Osteocyte (in vitro differentiated cells): ENCODE results near the gene EWSR1. TPM values are rescaled to one million over a fixed set of nuclear protein-coding genes. Genes with fewer than 3 reads are reported as not detected.
"Not testable (repeated sequence)": the region's sequence is repeated elsewhere in the genome, so short reads cannot be mapped to it uniquely, and the experiment has no call there.

Source experiments
- DNase-seq: peaks from one replicate; pipeline ENCODE4 v3.0.0; 2021; ENCODE audit warnings: mixed read lengths; ENCODE audit not compliant: unreplicated experiment; ENCODE audit errors: extremely low spot score
- H3K27ac Mint-ChIP-seq: one replicate; pipeline ENCODE4 v1.8.0; 2021; ENCODE audit warnings: mild to moderate bottlenecking, mixed read lengths; ENCODE audit not compliant: unreplicated experiment
- H3K27me3 Mint-ChIP-seq: one replicate; pipeline ENCODE4 v1.8.0; 2021; ENCODE audit warnings: mixed read lengths; ENCODE audit not compliant: unreplicated experiment
- H3K36me3 Mint-ChIP-seq: one replicate; pipeline ENCODE4 v1.8.0; 2021; ENCODE audit warnings: mixed read lengths; ENCODE audit not compliant: unreplicated experiment
- H3K4me1 Mint-ChIP-seq: one replicate; pipeline ENCODE4 v1.8.0; 2021; ENCODE audit warnings: mixed read lengths; ENCODE audit not compliant: unreplicated experiment
- H3K4me3 Mint-ChIP-seq: one replicate; pipeline ENCODE4 v1.8.0; 2021; ENCODE audit warnings: mild to moderate bottlenecking, moderate library complexity, mixed read lengths; ENCODE audit not compliant: unreplicated experiment
- H3K9me3 Mint-ChIP-seq: one replicate; pipeline ENCODE4 v1.8.0; 2021; ENCODE audit warnings: mixed read lengths; ENCODE audit not compliant: unreplicated experiment
- CTCF ChIP-seq: fragments of 200-600 bp; sonication (generic); IDR thresholded peaks from 2 replicates; pipeline ENCODE4 v1.5.0; 2021; ENCODE audit warnings: antibody characterized with exemption, mild to moderate bottlenecking, moderate library complexity
- total RNA-seq: library from RNA; stranded (reverse); gene quantifications from 2 replicates; pipeline ENCODE4 v1.2.1, GENCODE V29; 2021

The EWSR1 gene
- total RNA-seq, 1 donor from 2014 or later = 228 TPM

- no peaks in the 10 kb centered on the region for H3K9me3 Mint-ChIP-seq
- no peak overlapping the region for H3K27ac Mint-ChIP-seq
- peaks cover 10% of the 10 kb centered on the region for H3K4me1 Mint-ChIP-seq
- TF ChIP-seq CTCF = no peak
- peaks cover 29% of the 10 kb centered on the region for H3K36me3 Mint-ChIP-seq
- H3K27me3 Mint-ChIP-seq = no peaks in the 10 kb centered on the region
- no peak for DNase-seq
- H3K4me3 Mint-ChIP-seq = no peak overlapping the region
Measured at GRCh38 chr22:29343313-29343805, 75.3 kb downstream of the EWSR1 start.

GRCh38 chr22:29344137-29344536, 76.1 kb downstream of the EWSR1 start:
- Mint-ChIP-seq H3K4me3 (no peak overlapping the region), H3K36me3 (peaks cover 25% of the 10 kb centered on the region), H3K9me3 (no peaks in the 10 kb centered on the region), H3K4me1 (peaks cover 10% of the 10 kb centered on the region), H3K27ac (peak overlapping the region; percentile 9), H3K27me3 (no peaks in the 10 kb centered on the region)
- no peak for DNase-seq
- TF ChIP-seq CTCF = no peak

GRCh38 chr22:29344889-29345288, 76.8 kb downstream of the EWSR1 start:
- not testable (repeated sequence) for H3K9me3 Mint-ChIP-seq, H3K4me1 Mint-ChIP-seq, H3K27me3 Mint-ChIP-seq, DNase-seq, H3K4me3 Mint-ChIP-seq, H3K27ac Mint-ChIP-seq
- peaks cover 23% of the 10 kb centered on the region for H3K36me3 Mint-ChIP-seq

- no peaks in the 10 kb centered on the region for H3K9me3 Mint-ChIP-seq
- no peak for TF ChIP-seq CTCF
- H3K27me3 Mint-ChIP-seq = no peaks in the 10 kb centered on the region
- H3K4me1 Mint-ChIP-seq = peaks cover 10% of the 10 kb centered on the region
- peaks cover 24% of the 10 kb centered on the region for H3K36me3 Mint-ChIP-seq
- H3K4me3 Mint-ChIP-seq = no peak overlapping the region
- H3K27ac Mint-ChIP-seq = no peak overlapping the region
- DNase-seq = no peak
Measured at GRCh38 chr22:29345932-29346331, 77.9 kb downstream of the EWSR1 start.

GRCh38 chr22:29346659-29347058, 78.6 kb downstream of the EWSR1 start:
- DNase-seq = no peak
- H3K27me3 Mint-ChIP-seq = no peaks in the 10 kb centered on the region
- no peak overlapping the region for H3K27ac Mint-ChIP-seq
- no peak overlapping the region for H3K4me3 Mint-ChIP-seq
- H3K4me1 Mint-ChIP-seq = peaks cover 10% of the 10 kb centered on the region
- no peak for TF ChIP-seq CTCF
- no peaks in the 10 kb centered on the region for H3K9me3 Mint-ChIP-seq
- peaks cover 27% of the 10 kb centered on the region for H3K36me3 Mint-ChIP-seq

GRCh38 chr22:29348041-29348440, 80.0 kb downstream of the EWSR1 start:
- H3K9me3 Mint-ChIP-seq = no peaks in the 10 kb centered on the region
- no peak for DNase-seq
- no peaks in the 10 kb centered on the region for H3K27me3 Mint-ChIP-seq
- no peak overlapping the region for H3K27ac Mint-ChIP-seq
- H3K4me1 Mint-ChIP-seq = peaks cover 10% of the 10 kb centered on the region
- no peak for TF ChIP-seq CTCF
- peaks cover 26% of the 10 kb centered on the region for H3K36me3 Mint-ChIP-seq
- H3K4me3 Mint-ChIP-seq = no peak overlapping the region
